IPS-18c (cell line): ENCODE measurements around the gene AZGP1.
"Not testable (repeated sequence)": the region's sequence is repeated elsewhere in the genome, so short reads cannot be mapped to it uniquely, and the experiment has no call there.

Experiments used
- H3K4me3 ChIP-seq: 2 replicates; pipeline ENCODE4 v1.7.0; 2013; ENCODE audit warnings: low read depth, mild to moderate bottlenecking, low read length, moderate library complexity; ENCODE audit not compliant: insufficient read depth
- H3K9me3 ChIP-seq: one replicate; pipeline ENCODE4 v1.6.1; 2013; ENCODE audit warnings: mild to moderate bottlenecking, low read length, moderate library complexity; ENCODE audit not compliant: control insufficient read depth, insufficient read depth

Gene AZGP1

DNA sequence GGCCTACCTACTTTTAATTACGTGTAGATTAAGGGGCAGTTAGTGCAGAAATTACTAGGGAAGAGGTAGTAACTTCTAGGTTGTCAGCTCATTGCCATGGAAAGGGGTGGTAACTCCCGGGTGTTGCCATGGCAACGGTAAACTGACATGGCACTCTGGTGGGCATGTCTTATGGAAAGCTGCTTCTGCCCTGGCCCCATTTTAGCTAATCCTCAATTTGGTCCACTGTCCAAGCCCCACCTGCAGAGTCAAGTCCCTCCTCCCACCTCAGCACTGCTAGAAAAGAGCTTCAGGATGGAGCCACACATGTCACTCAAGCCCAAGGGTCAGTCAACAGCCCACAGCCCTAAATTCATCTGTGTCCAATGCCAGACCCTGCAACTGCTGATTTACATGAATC is 32.1 kb upstream of the AZGP1 start:
- no peak overlapping the region for H3K4me3 ChIP-seq

GRCh38 chr7:100003711-100004661 is 28.2 kb upstream of the AZGP1 start:
- H3K4me3 ChIP-seq: no peak overlapping the region
- no peaks in the 10 kb centered on the region for H3K9me3 ChIP-seq

More for the DNA sequence above, 32.1 kb upstream of the AZGP1 start:
- H3K9me3 ChIP-seq: no peaks in the 10 kb centered on the region

- no peak overlapping the region for H3K4me3 ChIP-seq
- H3K9me3 ChIP-seq: no peaks in the 10 kb centered on the region
These were observed 24.4 kb upstream of the AZGP1 start for GRCh38 chr7:100000239-100000638.

DNA sequence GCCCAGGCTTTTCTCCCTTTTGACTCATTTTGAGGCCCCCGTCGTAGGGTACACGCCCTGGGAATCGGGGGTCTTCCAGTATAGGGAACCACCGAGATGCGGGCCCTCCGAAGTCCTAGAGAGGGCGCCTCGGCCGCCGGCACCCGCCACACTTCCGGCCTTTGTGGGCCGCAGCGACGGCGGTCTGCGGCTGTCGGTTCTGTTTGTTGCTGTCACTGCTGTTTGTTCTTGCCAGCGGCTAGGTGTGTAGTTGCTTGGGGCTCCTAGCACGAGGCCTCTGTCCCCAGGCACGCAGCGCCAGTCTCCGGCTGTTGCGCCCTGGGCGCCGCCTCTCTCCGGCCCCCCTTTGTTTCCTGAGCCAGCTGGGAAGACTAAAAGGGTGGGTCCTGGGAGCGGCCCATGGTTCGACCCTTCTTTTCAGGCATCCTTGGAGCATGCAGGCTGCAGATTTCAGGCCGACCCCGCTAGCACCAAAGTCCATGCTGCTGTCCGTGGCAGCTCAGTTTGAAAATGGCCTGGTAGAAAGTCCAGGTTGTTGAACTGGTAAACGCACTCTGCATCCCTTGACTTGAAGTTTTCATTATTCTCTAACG is 21.8 kb upstream of the AZGP1 start:
- peak overlapping the region; percentile 44 for H3K4me3 ChIP-seq
- no peaks in the 10 kb centered on the region for H3K9me3 ChIP-seq

- H3K4me3 ChIP-seq: no peak overlapping the region
- no peaks in the 10 kb centered on the region for H3K9me3 ChIP-seq
These were observed 21.1 kb upstream of the AZGP1 start for GRCh38 chr7:99996755-99997544.

DNA sequence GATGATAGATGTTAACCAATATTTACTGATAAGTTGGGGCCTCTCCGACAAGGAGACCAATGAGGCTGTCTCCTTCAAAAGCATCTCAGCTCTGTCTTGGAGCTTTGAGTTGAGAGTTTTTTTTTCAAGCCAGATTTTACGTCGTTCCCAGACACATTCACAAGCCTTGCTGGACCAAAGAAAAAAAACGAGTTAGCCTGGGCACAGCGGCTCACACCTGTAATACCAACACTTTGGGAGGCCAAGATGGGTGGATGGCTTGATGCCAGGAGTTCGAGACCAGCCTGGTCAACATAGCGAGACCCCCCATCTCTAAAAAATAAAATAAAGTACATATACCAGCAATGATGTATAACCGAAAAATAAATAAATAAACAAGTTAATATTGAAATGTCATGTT is 19.0 kb upstream of the AZGP1 start:
- Histone ChIP-seq H3K4me3 (no peak overlapping the region), H3K9me3 (no peaks in the 10 kb centered on the region)

DNA sequence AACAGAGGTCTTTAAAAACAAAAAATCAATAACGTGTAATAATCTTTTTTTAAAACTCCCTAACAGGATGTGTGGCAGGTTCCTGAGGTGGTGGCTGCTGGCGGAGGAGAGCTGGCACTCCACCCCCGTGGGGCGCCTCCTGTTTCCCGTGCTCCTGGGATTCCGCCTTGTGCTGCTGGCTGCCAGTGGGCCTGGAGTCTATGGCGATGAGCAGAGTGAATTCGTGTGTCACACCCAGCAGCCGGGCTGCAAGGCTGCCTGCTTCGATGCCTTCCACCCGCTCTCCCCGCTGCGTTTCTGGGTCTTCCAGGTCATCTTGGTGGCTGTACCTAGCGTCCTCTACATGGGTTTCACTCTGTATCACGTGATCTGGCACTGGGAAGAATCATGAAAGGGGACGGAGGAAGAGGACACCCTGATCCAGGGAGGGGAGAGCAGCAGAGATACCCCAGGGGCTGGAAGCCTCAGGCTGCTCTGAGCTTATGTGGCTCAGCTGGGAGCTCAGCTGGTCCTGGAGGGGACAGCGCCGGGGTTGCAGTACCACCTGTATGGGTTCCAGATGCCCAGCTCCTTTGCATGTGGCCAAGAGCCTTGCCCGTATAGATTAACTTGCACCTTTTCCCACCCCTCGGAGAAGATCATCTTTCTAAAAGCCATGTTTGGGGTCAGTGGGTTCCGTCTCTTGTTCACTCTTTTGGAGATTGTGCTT is 16.7 kb upstream of the AZGP1 start:
- Histone ChIP-seq H3K9me3 (no peaks in the 10 kb centered on the region), H3K4me3 (no peak overlapping the region)

- H3K9me3 ChIP-seq, H3K4me3 ChIP-seq: not testable (repeated sequence)
These were observed 15.7 kb upstream of the AZGP1 start for GRCh38 chr7:99991543-99991942.

- Histone ChIP-seq H3K4me3 (peak overlapping the region; percentile 20; the same call in 1 of the 2 replicates), H3K9me3 (no peaks in the 10 kb centered on the region)
These were observed 14.6 kb upstream of the AZGP1 start for GRCh38 chr7:99990460-99990852.

- Histone ChIP-seq H3K4me3 (no peak overlapping the region), H3K9me3 (no peaks in the 10 kb centered on the region)
These were observed 12.0 kb upstream of the AZGP1 start for GRCh38 chr7:99987846-99988245.

DNA sequence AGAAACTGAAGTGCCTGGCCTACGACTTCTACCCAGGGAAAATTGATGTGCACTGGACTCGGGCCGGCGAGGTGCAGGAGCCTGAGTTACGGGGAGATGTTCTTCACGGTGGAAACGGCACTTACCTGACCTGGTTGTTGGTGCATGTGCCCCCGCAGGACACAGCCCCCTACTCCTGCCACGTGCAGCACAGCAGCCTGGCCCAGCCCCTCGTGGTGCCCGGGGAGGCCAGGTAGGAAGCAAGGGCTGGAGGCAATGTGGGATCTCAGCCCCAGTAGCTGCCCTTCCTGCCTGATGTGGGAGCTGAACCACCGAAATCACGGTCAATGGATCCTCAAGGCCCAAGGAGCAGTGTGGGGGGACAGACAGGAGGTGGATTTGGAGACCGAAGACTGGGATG is 11.5 kb upstream of the AZGP1 start:
- not testable (repeated sequence) for H3K4me3 ChIP-seq, H3K9me3 ChIP-seq

DNA sequence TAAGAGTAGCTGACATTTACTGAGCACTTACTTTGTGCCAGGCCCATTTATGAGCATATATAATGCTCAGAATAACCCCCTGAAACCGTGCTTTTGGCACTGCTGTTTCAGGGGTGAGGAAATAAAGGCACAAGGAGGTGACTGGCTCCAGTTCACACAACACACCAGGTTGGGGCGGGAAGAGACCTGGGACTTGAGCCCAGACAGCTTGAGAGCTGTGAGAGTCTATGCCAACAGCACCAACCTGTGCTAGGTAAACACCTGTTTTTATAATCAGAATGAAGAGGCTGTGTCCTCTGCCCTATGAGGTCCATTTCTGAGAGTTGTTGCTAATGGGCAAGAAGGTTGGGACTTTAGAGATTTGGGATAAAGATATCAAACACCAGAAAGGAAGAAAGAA is 8.8 kb upstream of the AZGP1 start:
- Histone ChIP-seq H3K4me3 (no peak overlapping the region), H3K9me3 (no peaks in the 10 kb centered on the region)

DNA sequence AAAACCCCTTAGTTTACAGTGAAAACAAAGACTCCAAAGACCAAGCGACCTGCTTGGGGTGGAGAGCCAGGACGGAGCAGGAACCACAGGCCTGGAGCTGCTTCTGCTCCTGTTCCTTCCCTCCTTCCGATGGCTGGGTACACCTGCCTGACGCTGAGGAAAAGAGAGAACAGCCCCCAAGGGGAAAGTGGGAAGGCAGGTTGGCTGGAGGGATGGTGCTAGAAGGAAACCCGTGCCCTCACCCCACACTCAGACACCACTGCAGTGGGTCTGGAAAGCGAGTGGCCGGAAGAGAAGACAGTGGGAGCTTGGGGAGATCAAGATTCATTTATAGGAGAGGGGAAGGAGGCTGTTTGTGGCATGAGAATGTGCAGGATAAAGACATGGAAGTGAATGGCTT is 5.2 kb upstream of the AZGP1 start:
- not testable (repeated sequence) for H3K9me3 ChIP-seq, H3K4me3 ChIP-seq

GRCh38 chr7:99980448-99980872 is 4.6 kb upstream of the AZGP1 start:
- not testable (repeated sequence) for H3K4me3 ChIP-seq, H3K9me3 ChIP-seq

DNA sequence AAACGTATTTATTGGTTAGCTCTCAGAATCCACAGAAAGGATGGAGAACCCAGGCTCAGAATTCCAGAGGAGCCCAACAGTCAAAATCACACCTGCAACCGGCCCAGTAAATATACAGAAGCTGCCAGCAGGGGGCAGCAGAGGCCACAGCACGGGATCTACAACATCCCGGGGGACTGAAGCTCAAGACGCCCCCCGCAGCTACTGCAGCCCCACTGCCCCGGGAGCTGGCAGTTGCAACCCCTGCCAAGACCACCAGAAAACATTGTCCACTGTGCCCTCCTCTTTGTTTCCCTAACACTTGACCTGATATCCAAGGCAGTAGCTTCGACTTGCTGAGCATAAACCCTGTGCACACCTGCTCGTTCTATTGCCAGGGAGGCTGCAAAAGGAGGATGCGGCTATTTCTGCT is 4.0 kb upstream of the AZGP1 start:
- not testable (repeated sequence) for H3K9me3 ChIP-seq, H3K4me3 ChIP-seq

DNA sequence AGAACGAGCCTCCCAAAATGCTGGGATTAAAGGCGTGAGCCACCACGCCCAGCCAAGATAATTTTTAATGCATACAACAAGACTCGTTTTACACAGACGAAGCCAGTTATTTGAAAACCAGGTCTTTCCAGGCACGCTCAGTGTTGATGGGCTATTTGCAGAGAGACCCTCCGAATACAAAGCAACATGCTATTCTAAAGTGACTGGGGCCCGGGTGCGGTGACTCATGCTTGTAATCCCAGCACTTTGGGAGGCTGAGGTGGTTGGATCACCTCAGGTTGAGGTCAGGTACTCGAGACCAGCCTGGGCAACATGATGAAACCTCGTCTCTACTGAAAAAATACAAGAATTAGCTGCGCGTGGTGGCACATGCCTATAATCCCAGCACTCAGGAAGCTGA is 795 bp upstream of the AZGP1 start:
- no peak overlapping the region for H3K4me3 ChIP-seq
- H3K9me3 ChIP-seq: no peaks in the 10 kb centered on the region

DNA sequence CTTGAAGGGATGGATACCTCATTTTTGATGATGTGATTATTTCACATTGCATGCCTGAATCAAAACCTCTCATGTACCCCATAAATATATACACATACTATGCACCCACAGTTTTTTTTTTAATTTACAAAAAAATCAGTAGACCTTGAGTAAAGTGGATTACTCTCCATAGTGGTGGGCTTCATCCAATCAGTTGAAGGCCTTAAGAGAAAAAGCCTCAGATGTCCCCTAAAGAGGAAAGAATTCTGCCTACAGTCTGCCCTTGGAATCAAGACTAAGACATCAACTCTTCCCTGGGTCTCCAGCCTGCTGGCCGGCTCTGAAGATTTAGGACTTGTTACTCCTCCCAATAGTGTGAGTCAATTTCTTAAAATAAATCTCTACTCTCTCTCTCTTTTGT is 1.1 kb downstream of the AZGP1 start:
- H3K4me3 ChIP-seq: no peak overlapping the region
- no peaks in the 10 kb centered on the region for H3K9me3 ChIP-seq
